Kidney (tissue), 14 donors: Measurements from ENCODE around the gene ZNF584. TPM values are rescaled to one million over a fixed set of nuclear protein-coding genes. Genes with fewer than 3 reads are reported as not detected.
A peak's percentile ranks its signal among the peaks of the same experiment; 100 is the strongest.
"Not testable (repeated sequence)": the region's sequence is repeated elsewhere in the genome, so short reads cannot be mapped to it uniquely, and the experiment has no call there.

Experiments
- DNase-seq, 5 donors: peaks; one replicate each; pipeline ENCODE4 v3.0.0-alpha.2; 2013 to 2020
- FAIRE-seq: peaks from 2 replicates; lab custom pipeline; 2012; peaks lifted over from hg19 to GRCh38; lab: Jason Lieb, UNC
- H3K27ac ChIP-seq, 2 donors: one replicate each; pipeline ENCODE4 v1.7.0; 2013; ENCODE audit warnings: low read depth in 2 of 2, low read length in 2 of 2, inconsistent platforms in 1 of 2
- H3K27me3 ChIP-seq: one replicate; pipeline ENCODE4 v1.7.1; 2013; ENCODE audit warnings: low read length, inconsistent platforms; ENCODE audit not compliant: control insufficient read depth, insufficient read depth
- H3K36me3 ChIP-seq, 3 donors: one replicate each; pipeline versions ENCODE4 v1.7.0 to v1.7.1; 2013; ENCODE audit warnings: low read length in 3 of 3, control low read depth in 1 of 3, inconsistent platforms in 1 of 3; ENCODE audit not compliant: insufficient read depth in 3 of 3, control insufficient read depth in 2 of 3
- H3K4me1 ChIP-seq, 3 donors: one replicate each; pipeline versions ENCODE4 v1.7.0 to v1.7.1; 2013; ENCODE audit warnings: low read length in 3 of 3, inconsistent platforms in 1 of 3, low read depth in 1 of 3; ENCODE audit not compliant: control insufficient read depth in 2 of 3, insufficient read depth in 2 of 3
- H3K4me3 ChIP-seq, 3 donors: one replicate each; pipeline versions ENCODE4 v1.7.0 to v1.8.1; 2013; ENCODE audit warnings: low read length in 3 of 3, control low read depth in 1 of 3, inconsistent platforms in 1 of 3
- H3K9ac ChIP-seq, 3 donors: one replicate each; pipeline versions ENCODE4 v1.7.0 to v1.7.1; 2013; ENCODE audit warnings: low read length in 3 of 3, control low read depth in 1 of 3, inconsistent platforms in 1 of 3
- H3K9me3 ChIP-seq, 3 donors: one replicate each; pipeline versions ENCODE4 v1.7.0 to v1.7.1; 2013; ENCODE audit warnings: low read length in 3 of 3, control low read depth in 1 of 3, inconsistent platforms in 1 of 3; ENCODE audit not compliant: control insufficient read depth in 2 of 3, insufficient read depth in 1 of 3
- intact Hi-C: fragments of 100-400 bp; cut with DNase I; formaldehyde crosslinking; loops from one replicate; pipeline ENCODE4 v1.11.1; 2022
- polyA plus RNA-seq: library from polyadenylated mRNA; stranded (reverse); fragments of 350-450 nt; fragmentation: Illumina TruSeq; extraction: RNeasy Lipid Tissue Mini Kit (QIAGEN cat#74804); gene quantifications from one replicate; pipeline ENCODE4 v1.2.3, GENCODE V29; 2014; ENCODE audit warnings: low read depth, low replicate concordance; ENCODE audit not compliant: insufficient read depth
- total RNA-seq: library from RNA; stranded (reverse); fragmentation: NEBNext Ultra II Directional; extraction: Animal tissue kit (Norgen Biotek cat#: 25700); gene quantifications from one replicate; pipeline ENCODE4 v1.2.1, GENCODE V29; 2021
- TF ChIP-seq, protein P1 (sequence below): IDR thresholded peaks from 3 replicates; pipeline ENCODE4 v1.5.1; 2012; ENCODE audit warnings: mild to moderate bottlenecking, moderate library complexity, borderline replicate concordance; ENCODE audit not compliant: insufficient read depth; ENCODE audit errors: extremely low read depth
- donor health status: control.
- donor health status: control.
- donor health status: control.
- donor health status: control.
- donor health status: control.
- donor health status: DM: yes; HTN: yes; CAD: no.
- donor health status: Normal renal cell carcinoma (clear cell type).

ZNF584 gene
- total and polyA plus RNA-seq, 2 donors from 2014 or later, result 6.2 to 13.0 TPM

- H3K9me3 ChIP-seq, result peaks cover 3 to 40% (median 22%) of the 10 kb centered on the region in 3 donors
- intact Hi-C loops, result no loop called here
- peak; percentile 99 for FAIRE-seq
These were observed 31.4 kb downstream of the ZNF584 start, which contains the start of gene ZNF132 for GRCh38 chr19:58439576-58440554. Gene ZNF132 (minus strand): TSS chr19:58440153. CDS start chr19:58439821, 332 bp downstream.

DNA sequence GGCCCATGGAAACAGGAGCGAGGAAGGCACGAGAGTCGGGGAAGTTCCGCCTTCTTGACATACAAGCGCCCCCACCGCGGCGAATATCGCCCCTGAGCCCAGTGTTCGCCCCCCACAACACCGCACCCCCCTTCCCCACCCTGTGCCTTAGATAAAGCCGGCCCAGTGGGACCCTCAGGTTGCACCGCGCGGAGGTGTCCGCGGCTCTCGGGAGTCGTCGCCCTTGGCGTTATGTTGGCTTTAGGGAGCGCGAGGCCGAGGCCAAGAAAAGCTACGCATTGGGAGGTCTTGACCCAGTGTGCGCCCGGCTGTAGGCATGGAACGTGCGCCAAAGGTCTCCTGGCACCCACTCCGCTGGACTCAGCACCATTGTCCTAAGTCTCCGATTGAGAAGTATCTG lies 32.1 kb downstream of the ZNF584 start:
- Histone ChIP-seq H3K9ac (peak overlapping the region in 1 of 3 donors; percentile 66), H3K4me3 (peak overlapping the region; percentile 81 to 90 (median 87)), H3K36me3 (peaks cover 8 to 18% (median 9%) of the 10 kb centered on the region in 3 donors), H3K4me1 (peaks cover 0 to 16% (median 9%) of the 10 kb centered on the region in 3 donors), H3K9me3 (peaks cover 3 to 33% (median 16%) of the 10 kb centered on the region in 3 donors), H3K27ac (peak overlapping the region; percentile 45 to 62), H3K27me3 (no peaks in the 10 kb centered on the region)
- intact Hi-C loops, result no loop called here
- TF ChIP-seq, protein P1, sequence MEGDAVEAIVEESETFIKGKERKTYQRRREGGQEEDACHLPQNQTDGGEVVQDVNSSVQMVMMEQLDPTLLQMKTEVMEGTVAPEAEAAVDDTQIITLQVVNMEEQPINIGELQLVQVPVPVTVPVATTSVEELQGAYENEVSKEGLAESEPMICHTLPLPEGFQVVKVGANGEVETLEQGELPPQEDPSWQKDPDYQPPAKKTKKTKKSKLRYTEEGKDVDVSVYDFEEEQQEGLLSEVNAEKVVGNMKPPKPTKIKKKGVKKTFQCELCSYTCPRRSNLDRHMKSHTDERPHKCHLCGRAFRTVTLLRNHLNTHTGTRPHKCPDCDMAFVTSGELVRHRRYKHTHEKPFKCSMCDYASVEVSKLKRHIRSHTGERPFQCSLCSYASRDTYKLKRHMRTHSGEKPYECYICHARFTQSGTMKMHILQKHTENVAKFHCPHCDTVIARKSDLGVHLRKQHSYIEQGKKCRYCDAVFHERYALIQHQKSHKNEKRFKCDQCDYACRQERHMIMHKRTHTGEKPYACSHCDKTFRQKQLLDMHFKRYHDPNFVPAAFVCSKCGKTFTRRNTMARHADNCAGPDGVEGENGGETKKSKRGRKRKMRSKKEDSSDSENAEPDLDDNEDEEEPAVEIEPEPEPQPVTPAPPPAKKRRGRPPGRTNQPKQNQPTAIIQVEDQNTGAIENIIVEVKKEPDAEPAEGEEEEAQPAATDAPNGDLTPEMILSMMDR, result no peak
- FAIRE-seq, result no peak
- peak in 1 of 5 donors; percentile 27 for DNase-seq

More at GRCh38 chr19:58439576-58440554, 31.4 kb downstream of the ZNF584 start, which contains the start of gene ZNF132:
- H3K36me3 ChIP-seq, result peaks cover 12 to 25% (median 13%) of the 10 kb centered on the region in 3 donors
- peaks cover 0 to 16% (median 9%) of the 10 kb centered on the region in 3 donors for H3K4me1 ChIP-seq
- TF ChIP-seq, protein P1, result no peak
- H3K4me3 ChIP-seq, result peak within 1 kb of the TSS; percentile 81 to 90 (median 87)
- no peaks in the 10 kb centered on the region for H3K27me3 ChIP-seq
- peak within 1 kb of the TSS; percentile 6 to 70 (median 66) for H3K9ac ChIP-seq
- peak; percentile 99 to 100 (median 99) for DNase-seq
- H3K27ac ChIP-seq, result peak within 1 kb of the TSS; percentile 62 to 65

GRCh38 chr19:58442986-58443385 lies 34.5 kb downstream of the ZNF584 start:
- H3K36me3 ChIP-seq, H3K4me3 ChIP-seq, FAIRE-seq, intact Hi-C loops, H3K27ac ChIP-seq, H3K27me3 ChIP-seq, DNase-seq, H3K9ac ChIP-seq: not testable (repeated sequence)
- peaks cover 0 to 16% (median 9%) of the 10 kb centered on the region in 3 donors for H3K4me1 ChIP-seq
- H3K9me3 ChIP-seq, result peaks cover 1 to 11% (median 2%) of the 10 kb centered on the region in 3 donors

DNA sequence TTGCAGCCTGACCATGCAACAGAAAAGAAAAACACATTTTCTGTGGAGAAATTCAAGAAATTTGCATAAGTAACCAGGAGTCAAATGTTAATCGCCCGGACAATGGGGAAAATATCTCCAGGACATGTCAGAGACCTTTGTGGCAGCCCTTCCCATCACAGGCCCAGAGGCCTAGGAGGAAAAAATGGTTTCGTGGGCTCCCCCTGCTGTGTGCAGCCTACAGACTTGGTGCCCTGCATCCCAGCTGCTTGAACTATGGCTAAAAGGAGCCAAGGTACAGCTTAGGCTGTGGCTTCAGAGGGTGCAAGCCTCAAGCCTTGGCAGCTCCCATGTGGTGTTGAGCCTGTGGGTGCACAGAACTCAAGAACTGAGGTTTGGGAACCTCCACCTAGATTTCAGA lies 40.4 kb downstream of the ZNF584 start:
- H3K27me3 ChIP-seq, H3K27ac ChIP-seq, DNase-seq, H3K9ac ChIP-seq, H3K4me3 ChIP-seq, H3K36me3 ChIP-seq, H3K9me3 ChIP-seq, intact Hi-C loops, FAIRE-seq, H3K4me1 ChIP-seq: not testable (repeated sequence)

- H3K9ac ChIP-seq, DNase-seq, FAIRE-seq, H3K4me1 ChIP-seq, H3K36me3 ChIP-seq, H3K27ac ChIP-seq, intact Hi-C loops, H3K9me3 ChIP-seq, H3K27me3 ChIP-seq, H3K4me3 ChIP-seq: not testable (repeated sequence)
These were observed 41.5 kb downstream of the ZNF584 start for GRCh38 chr19:58449980-58450379.
